ENCODE measurements around the gene HTR3E. TPM values are rescaled to one million over a fixed set of nuclear protein-coding genes. Genes with fewer than 3 reads are reported as not detected.

The HTR3E gene
- total RNA-seq, 1 experiment from 2014 or later: not detected

DNA sequence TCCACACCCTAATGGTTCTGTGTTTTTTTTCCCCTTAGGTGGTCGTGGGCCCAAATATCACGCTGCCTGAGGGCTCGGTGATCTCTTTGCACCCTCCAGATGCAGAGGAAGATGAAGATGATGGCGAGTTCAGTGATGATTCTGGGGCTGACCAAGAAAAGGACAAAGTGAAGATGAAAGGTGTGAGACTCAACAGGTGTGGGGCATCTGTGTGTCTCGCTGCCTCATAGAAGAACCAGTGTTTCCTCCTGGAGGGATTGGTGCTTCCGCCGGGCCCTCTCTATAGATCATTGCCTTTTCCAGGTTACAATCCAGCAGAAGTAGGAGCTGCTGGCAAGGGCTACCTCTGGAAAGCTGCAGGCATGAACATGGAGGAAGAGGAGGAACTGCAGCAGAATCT is 45.3 kb downstream of the HTR3E start:
- CTCF ChIA-PET: no interaction called here
- BruUV-seq (replicated peaks): no TSS peak

DNA sequence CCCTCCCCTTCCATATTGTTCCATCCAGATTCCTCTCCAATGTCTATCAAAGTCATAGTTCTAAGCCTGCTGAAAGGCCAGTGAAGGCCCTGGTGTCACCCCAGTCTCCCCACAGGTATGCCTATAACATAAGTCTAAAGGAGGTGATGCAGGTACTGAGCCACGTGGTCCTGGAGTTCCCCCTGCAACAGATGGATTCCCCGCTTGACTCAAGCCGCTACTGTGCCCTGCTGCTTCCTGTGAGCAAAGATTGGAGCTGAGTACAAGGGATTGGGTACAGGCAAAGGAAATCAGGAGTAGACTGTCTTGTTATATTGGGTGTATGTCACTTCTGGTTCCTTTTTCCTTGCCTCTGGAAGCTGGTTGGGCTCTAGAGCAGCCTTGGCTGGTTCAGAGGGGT is 46.5 kb downstream of the HTR3E start:
- ATAC-seq: no peak
- Histone ChIP-seq H3K9ac (ENCODE audit: low read length) (no peak overlapping the region), H3K27ac (ENCODE audit: low read length) (no peak overlapping the region), H3F3A (ENCODE audit: low read length, unreplicated experiment) (peaks cover 3% of the 10 kb centered on the region), H3K4me1 (ENCODE audit: insufficient read depth, low read length) (no peaks in the 10 kb centered on the region), H3K36me3 (ENCODE audit: low read depth, low read length) (peaks cover 36% of the 10 kb centered on the region), H3K79me2 (ENCODE audit: low read length) (peaks cover 5% of the 10 kb centered on the region; the same call in 1 of the 2 replicates), H4K20me1 (ENCODE audit: low read length) (no peaks in the 10 kb centered on the region), H3K9me2 (replicated peaks; ENCODE audit: low read length) (no peaks in the 10 kb centered on the region), H3K27me3 (ENCODE audit: low read length) (no peaks in the 10 kb centered on the region), H3K4me2 (ENCODE audit: low read length) (no peak overlapping the region), H3K9me3 (ENCODE audit: low read length) (no peaks in the 10 kb centered on the region), H3K4me3 (ENCODE audit: low read length) (no peak overlapping the region), H2AFZ (ENCODE audit: low read length) (no peak overlapping the region)
- POLR2A ChIA-PET (ENCODE audit: unreplicated experiment): no interaction called here
- DNase-seq: no peak
- intact Hi-C loops (cut with micrococcal nuclease): no loop called here
- TF ChIP-seq EZH2phosphoT487 (IDR thresholded peaks at IDR 0.05; ENCODE audit: borderline replicate concordance, low read length) (no peak), EZH2 (IDR thresholded peaks at IDR 0.05; ENCODE audit: low read length, unreplicated experiment) (no peak)
- TF ChIP-seq, protein P1, sequence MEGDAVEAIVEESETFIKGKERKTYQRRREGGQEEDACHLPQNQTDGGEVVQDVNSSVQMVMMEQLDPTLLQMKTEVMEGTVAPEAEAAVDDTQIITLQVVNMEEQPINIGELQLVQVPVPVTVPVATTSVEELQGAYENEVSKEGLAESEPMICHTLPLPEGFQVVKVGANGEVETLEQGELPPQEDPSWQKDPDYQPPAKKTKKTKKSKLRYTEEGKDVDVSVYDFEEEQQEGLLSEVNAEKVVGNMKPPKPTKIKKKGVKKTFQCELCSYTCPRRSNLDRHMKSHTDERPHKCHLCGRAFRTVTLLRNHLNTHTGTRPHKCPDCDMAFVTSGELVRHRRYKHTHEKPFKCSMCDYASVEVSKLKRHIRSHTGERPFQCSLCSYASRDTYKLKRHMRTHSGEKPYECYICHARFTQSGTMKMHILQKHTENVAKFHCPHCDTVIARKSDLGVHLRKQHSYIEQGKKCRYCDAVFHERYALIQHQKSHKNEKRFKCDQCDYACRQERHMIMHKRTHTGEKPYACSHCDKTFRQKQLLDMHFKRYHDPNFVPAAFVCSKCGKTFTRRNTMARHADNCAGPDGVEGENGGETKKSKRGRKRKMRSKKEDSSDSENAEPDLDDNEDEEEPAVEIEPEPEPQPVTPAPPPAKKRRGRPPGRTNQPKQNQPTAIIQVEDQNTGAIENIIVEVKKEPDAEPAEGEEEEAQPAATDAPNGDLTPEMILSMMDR (conservative IDR thresholded peaks at IDR 0.05; ENCODE audit: low read depth, low read length): no peak
- no TSS peak for BruUV-seq (replicated peaks)
- CTCF ChIA-PET: no interaction called here

More for the DNA sequence above, 45.3 kb downstream of the HTR3E start:
- H3K4me2 ChIP-seq (ENCODE audit: low read length): no peak overlapping the region
- no peaks in the 10 kb centered on the region for H4K20me1 ChIP-seq (ENCODE audit: low read length)
- no peaks in the 10 kb centered on the region for H3F3A ChIP-seq (ENCODE audit: low read length, unreplicated experiment)
- no peak overlapping the region for H2AFZ ChIP-seq (ENCODE audit: low read length)
- TF ChIP-seq, protein P1 (conservative IDR thresholded peaks at IDR 0.05; ENCODE audit: low read depth, low read length): no peak
- TF ChIP-seq EZH2phosphoT487 (IDR thresholded peaks at IDR 0.05; ENCODE audit: borderline replicate concordance, low read length) (no peak), EZH2 (IDR thresholded peaks at IDR 0.05; ENCODE audit: low read length, unreplicated experiment) (no peak)
- H3K9me3 ChIP-seq (ENCODE audit: low read length): no peaks in the 10 kb centered on the region
- DNase-seq: no peak
- POLR2A ChIA-PET (ENCODE audit: unreplicated experiment): no interaction called here
- H3K27ac ChIP-seq (ENCODE audit: low read length): no peak overlapping the region
- H3K27me3 ChIP-seq (ENCODE audit: low read length): no peaks in the 10 kb centered on the region
- intact Hi-C loops (cut with micrococcal nuclease): no loop called here
- H3K9ac ChIP-seq (ENCODE audit: low read length): no peak overlapping the region
- H3K4me3 ChIP-seq (ENCODE audit: low read length): no peak overlapping the region
- H3K36me3 ChIP-seq (ENCODE audit: low read depth, low read length): peaks cover 40% of the 10 kb centered on the region
- H3K9me2 ChIP-seq (replicated peaks; ENCODE audit: low read length): no peaks in the 10 kb centered on the region
- ATAC-seq: no peak
- H3K79me2 ChIP-seq (ENCODE audit: low read length): peaks cover 16% of the 10 kb centered on the region
- peaks cover 3% of the 10 kb centered on the region; the same call in 1 of the 2 replicates for H3K4me1 ChIP-seq (ENCODE audit: insufficient read depth, low read length)

DNA sequence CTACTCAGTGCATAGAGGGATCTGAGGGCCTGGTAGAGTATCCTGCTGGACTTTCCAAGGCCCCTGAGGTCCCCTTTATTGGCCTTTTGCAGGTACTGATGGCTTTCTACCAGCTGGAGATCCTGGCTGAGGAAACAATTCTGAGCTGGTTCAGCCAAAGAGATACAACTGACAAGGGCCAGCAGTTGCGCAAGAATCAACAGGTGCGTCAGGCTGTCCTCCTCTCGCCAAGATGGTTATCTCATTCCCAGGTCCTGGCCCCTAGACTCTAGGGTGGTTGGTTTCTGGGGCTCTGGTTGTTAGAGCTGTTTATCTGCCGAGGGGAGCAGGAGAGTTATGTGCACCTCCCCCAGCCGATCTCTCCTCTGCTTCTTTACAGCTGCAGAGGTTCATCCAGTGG is 47.6 kb downstream of the HTR3E start:
- Histone ChIP-seq H3K9me3 (ENCODE audit: low read length) (no peaks in the 10 kb centered on the region), H3K4me2 (ENCODE audit: low read length) (no peak overlapping the region), H3K4me1 (ENCODE audit: insufficient read depth, low read length) (no peaks in the 10 kb centered on the region), H3K9ac (ENCODE audit: low read length) (no peak overlapping the region), H3K4me3 (ENCODE audit: low read length) (no peak overlapping the region), H3F3A (ENCODE audit: low read length, unreplicated experiment) (peaks cover 4% of the 10 kb centered on the region), H3K79me2 (ENCODE audit: low read length) (no peaks in the 10 kb centered on the region), H2AFZ (ENCODE audit: low read length) (no peak overlapping the region), H3K27me3 (ENCODE audit: low read length) (no peaks in the 10 kb centered on the region), H4K20me1 (ENCODE audit: low read length) (no peaks in the 10 kb centered on the region), H3K27ac (ENCODE audit: low read length) (no peak overlapping the region), H3K36me3 (ENCODE audit: low read depth, low read length) (peaks cover 36% of the 10 kb centered on the region), H3K9me2 (replicated peaks; ENCODE audit: low read length) (no peaks in the 10 kb centered on the region)
- BruUV-seq (replicated peaks): no TSS peak
- ChIA-PET CTCF (no interaction called here), POLR2A (ENCODE audit: unreplicated experiment) (no interaction called here)
- intact Hi-C loops (cut with micrococcal nuclease): no loop called here
- no peak for TF ChIP-seq EZH2phosphoT487 (IDR thresholded peaks at IDR 0.05; ENCODE audit: borderline replicate concordance, low read length)
- TF ChIP-seq, protein P1 (conservative IDR thresholded peaks at IDR 0.05; ENCODE audit: low read depth, low read length): no peak
- TF ChIP-seq EZH2 (IDR thresholded peaks at IDR 0.05; ENCODE audit: low read length, unreplicated experiment): no peak
- ATAC-seq (no peak), DNase-seq (no peak)

Measured in PC-3 (cell line).